ENCODE results near the gene PTPRE.

- TF ChIP-seq ZNF24 (tag by site-specific recombination; IDR thresholded peaks at IDR 0.05) (no peak), ZBTB1 (tag by site-specific recombination; IDR thresholded peaks at IDR 0.05) (no peak), CTCF (tag by site-specific recombination; IDR thresholded peaks at IDR 0.05) (no peak), ZSCAN18 (tag by site-specific recombination; IDR thresholded peaks at IDR 0.05) (no peak), KLF10 (tag by site-specific recombination; IDR thresholded peaks at IDR 0.05) (no peak)
These were observed 52.5 kb downstream of the PTPRE start for GRCh38 chr10:127959428-127959827.
